Stimulated activated CD4-positive, alpha-beta T cell treated with anti-CD3 and anti-CD28 coated beads, TNF-alpha, amount 100 ng/mL, for 48 hours (primary cell): ENCODE results near the gene PRICKLE2.

Source experiments
- DNase-seq, 3 donors: peaks; one replicate each; pipeline ENCODE4 v3.0.0-alpha.2; 2020; ENCODE audit warnings: low read depth in 3 of 3

The PRICKLE2 gene

DNA sequence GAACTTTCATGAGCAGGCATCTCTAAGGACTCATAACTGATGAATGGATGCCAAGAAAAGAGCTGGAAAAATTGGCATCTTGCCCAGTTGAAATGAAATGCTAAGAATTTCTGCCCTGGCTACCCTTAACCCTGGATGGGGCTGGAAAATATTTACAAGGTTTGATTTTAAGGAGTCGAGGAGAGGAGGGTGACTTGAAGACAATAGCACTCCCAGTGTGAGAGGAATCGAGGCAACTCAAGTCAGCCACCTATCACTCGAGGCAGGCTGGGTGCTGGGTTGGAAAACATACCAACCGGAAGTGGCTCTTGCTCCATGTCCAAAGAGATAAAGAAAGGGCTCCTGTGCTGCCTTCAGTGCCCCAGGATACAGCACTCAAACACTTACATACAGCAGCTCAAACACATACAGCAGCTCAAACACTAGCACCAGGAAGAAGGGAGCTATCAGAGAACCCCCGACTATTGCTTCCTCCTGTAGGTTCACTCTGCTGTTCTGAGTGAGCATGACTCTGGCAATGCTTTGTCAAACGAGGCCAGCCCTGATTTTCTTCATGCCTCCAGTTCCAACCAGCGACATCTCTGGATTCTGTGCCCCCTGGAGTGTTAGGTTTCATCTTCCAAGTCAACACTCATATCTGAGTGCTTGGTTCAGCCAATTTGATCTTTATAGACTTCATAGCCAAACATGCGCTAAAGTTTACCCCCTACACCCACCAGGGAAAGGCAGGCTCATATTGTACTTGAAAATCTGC, 4.9 kb downstream of the PRICKLE2 start:
- DNase-seq: no peak

DNA sequence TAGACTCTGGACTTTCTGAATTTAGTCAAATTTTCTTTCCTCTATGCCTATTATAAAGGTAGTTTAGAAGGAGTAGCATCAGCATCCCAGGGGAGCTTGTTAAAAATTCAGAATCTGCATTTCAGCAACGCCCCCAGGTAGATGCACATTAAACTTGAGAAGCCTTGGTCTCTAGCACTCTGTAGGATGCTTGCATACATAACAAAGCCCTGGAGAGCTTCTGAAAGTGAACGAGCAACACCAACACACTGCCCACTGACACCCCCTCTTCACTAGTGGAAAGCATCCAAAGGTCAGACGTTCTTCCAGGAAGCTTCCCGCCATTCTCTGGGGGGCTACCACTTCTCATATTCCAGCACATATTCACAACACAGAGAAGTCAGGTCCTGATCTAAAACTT, 6.5 kb downstream of the PRICKLE2 start:
- DNase-seq: no peak

DNA sequence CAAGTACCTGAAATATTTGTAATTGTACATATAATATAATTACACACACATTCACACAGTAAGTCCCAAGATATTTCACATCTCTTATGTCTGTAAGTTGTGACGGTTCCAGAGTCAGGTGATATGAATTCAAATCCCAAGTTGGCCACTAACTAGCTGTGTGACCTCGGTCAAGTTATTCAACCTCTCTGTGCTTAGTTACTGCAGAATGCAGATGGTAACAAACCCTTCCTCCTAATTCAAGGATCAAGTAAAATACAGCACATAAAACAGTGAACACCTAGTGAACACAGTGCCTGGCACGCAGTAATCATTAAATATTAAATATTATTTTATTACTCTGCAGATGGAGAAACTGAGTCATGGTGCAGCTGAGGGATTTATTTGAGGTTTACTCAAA, 6.9 kb downstream of the PRICKLE2 start:
- DNase-seq: no peak

DNA sequence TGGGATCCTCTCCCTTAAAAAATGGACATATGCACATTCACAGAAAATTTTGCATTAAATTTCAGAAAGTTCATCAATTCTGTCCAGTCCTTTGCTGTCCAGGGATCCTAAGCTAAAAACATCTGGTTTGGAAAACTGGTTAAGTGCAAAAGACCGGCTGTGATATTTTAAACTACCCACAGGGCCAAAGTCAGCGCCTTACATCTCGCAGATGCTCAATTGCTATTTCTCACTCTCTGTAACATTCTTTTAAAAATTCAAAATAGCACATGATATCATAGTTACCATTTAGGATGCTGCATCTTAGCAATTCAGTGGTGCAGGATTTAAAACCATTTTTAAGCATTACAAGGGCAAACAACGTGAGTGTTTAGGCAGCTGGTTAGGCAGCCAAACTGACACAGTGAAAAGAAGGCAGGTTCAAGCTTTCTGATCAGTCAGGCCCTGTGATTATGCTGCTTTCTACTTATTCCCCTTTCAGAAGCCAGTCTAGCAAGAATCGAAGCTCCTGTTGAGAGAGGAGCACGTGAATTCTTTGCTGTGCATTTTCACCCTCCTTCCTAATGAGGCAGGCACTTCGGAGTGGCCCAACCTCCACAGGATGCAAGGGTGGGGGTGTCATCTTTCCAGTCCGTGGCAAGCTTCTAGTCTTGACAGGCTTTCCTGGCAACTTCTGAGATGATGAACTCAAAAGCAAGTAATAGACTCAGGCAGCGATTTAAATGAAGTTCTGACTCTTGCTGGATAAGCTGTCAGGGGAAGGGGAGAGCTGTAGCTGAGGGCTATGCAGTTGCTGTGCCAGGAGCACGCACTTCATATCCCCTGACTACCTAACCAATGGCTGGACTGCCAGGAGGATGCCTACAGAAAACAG, 8.8 kb downstream of the PRICKLE2 start:
- no peak for DNase-seq

DNA sequence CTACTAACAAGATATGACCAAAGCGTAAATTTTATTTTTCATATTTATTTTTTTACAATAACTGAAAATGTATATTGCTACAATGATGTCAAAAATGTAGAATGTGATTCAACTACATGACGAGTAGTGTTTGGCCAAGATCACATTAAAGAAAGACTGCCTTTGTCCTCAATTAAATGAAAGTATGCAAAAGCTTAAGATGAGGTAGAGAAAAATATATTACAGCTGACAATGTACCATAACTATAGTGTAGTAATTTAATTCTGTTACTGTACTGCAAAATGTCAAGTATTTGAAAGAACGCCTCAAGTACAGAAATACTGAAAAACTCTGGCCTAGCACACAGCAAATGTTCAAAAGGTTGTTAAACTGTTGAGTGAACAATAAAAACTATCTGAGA, 9.7 kb downstream of the PRICKLE2 start:
- DNase-seq: no peak

DNA sequence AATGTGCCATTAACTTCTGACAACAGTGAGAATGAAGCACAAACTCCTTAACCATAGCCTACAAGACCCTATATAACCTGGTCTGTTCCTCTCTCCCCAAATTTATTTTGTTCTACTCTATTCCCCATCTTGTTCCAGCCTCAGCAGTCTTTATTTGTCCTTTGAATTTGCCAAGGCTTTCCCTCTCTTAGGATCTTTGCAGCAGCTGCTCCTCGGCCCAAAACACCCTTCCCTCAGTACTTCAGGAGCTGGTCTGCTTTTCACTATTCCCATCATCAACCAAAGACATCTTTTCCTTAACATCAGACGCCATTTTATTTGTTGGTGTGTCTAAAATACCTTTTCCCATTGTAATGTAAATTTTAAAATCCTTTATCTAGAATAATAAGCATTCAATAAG, 10.2 kb downstream of the PRICKLE2 start:
- DNase-seq: no peak

DNA sequence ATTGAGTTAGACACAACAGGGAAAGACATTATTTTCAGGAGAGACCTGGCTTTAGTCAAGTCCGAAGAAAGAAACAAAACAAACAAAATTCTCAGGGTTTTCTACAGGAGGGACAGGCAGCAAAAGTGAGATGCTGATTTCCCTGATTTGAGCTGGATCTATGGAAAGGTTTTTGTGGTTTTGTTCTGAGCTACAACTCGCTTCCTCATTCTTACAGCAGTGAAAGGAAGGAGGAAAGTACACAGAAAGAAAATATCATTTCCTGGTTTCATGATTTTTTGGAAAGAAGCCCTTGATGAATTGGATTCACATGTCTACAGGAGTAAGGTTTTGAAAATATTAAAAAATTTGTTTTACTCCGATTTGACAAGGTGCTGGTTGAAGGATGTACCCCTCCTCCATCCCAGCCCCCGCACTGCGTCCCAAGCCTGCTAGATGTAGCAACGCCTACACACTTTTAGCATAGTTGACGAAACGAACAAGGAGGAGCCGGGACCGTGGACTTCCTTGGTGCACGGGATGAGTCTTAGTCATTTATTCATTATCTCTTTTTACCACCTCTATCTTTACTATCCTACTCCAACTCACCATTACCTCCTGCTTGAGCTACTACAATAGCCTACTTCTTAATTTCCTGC, 10.8 kb downstream of the PRICKLE2 start:
- DNase-seq: no peak

DNA sequence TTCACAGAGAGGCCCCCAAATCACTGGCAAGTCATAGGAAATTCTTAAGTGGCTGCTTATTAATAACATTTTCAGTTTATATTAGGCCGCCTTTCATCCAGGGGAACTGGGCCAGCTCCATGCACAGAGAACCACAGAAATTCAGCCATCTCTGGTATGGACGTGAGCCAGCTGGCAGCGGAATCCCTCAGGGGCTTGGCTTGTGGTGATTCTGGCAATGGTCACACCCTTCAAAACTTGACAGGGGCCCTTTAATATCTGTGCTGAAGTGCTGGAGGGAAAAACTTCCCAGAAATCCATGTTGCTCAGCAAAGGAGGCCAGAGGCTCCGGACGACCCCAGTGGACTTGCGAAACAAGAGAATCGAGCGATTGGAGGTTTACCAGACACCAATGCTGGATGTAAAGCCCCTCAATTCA, 11.3 kb downstream of the PRICKLE2 start:
- no peak for DNase-seq

DNA sequence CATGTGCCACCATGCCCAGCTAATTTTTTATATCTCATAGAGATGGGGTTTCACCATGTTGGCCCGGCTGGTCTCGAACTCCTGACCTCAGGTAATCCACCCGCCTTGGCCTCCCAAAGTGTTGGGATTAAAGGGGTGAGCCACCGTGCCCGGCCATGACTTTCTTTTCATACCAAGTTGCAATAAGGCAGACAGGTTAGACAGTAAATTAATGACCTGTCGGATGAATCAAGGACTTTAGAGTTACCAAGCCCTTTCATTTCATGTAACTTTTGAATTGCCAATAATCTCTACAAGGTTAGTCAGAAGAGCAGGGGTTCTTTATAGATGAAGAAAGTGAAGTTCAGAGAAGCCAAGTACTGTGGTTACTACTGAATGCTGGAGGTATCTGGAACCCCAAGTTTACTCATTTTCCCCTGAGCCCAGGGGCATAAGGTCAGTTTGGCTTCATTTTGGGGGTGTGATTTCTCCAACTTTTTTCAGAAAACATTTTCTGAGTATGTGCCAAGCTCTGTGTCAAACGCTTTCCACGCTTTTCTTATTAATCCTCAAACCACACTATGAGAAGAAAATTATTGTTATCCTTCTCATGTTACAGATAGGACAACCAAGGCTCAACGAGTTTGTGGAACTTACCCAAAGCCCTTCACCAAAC, 11.9 kb downstream of the PRICKLE2 start:
- DNase-seq: no peak

DNA sequence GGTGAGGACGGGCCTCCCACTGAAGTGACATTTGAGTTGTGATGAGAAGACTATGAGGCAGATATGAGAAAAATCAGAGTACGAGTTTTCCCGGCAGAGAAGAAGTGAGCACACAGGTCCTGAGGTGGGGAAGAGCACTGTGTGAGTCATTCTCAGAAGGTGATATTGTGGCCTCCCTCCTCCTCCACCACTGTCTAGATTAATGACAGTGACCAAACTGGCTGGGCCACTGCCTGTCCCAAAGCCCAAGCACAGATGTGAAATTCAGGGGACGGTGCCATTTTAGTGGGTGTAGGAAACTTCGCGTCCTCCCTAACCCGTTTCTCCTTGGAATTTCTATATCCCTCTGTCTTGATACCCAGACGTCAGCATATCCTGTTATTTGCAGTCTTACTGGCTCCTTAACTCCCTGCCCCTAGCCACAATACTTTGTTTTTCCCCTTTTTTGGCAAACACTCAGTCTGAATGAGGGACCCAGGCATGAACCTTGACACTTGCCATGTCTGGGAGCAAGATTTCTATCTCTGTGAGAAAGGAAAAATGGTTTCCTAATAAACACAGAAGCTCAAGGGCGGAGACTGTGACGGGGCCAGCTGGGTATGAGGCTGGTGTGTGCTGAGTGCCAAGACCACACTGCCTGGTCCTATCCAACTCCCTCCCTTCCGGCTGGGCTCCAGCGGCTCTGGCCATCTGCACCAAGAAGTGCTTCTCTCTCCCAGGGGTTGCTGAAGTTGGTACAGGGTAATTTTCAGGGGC, 15.2 kb downstream of the PRICKLE2 start:
- DNase-seq: no peak

DNA sequence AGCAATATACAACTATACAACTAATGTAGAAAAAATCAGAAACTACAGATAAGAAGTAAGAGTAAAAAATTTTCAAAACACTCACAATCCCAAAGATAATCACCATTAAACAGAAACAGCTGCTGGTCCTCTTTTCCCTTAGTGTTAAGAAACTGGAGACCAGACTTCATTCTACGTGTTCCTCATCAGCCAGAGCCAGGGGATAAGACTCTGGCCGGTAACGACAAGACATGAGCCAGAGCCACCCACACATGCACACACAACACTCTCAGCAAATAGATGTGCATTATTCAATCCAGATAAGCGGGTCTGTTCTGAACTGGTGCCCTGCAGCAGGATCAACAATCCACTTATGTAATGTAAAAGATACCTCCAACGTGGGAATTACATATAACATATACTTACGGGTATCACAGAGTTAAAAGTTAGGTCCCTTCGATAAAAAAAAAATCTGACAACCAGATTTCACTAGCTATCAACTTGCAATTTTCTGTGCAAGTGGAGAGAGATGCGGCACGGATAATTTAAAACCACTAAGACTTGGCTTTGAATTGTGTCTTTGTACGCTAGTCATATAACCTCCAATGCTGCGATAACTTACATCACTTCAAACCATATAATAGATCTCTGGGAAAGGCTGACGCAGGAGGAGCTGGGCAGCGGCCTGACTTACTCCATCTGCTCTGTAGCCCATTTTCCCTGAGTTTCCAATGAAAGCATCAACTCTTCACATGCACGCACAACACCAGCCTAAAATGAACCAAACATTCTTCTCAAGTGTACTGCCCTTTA, 17.8 kb downstream of the PRICKLE2 start:
- DNase-seq: no peak

DNA sequence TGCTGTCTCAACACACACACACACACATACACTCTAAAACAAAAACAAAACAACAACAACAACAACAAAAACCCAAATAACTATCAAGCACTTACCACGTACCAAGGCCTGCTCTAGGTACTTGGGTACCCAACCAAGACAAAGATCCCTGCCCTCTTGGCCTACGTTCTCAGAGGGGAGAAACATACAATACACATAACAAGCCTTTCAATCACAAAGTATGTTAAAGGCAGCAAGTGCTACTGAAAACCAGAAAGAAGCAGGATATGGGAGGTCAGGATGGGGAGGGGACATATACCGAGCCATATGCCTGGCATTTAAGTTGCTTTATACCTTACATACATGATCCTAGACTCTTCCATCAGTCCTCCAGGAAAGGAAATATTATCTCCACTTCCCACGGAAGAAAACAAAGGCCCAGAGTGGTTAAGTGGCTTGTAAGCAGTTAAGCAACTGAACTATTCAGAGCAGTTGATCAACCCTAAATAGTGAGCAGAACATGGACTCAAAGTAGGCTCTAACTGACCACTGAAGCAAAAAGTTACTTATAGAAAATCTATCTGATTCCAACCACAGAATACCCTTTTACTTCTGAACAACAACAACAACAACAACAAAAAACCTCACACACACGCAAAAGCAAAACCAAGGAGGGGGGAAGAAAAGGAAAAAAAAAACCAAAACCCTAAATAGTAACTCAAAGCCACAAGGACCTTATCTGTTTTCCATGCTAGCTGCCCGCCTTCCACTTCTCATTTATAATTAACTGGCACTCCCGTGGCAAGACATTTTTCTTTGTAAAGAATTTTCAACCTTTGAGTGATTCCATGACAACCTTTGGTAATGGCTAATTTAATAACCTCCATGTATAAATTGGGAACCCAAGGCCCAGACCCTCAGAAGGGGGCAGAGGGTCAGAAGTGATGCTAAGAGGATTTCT, 21.0 kb downstream of the PRICKLE2 start:
- DNase-seq: no peak

DNA sequence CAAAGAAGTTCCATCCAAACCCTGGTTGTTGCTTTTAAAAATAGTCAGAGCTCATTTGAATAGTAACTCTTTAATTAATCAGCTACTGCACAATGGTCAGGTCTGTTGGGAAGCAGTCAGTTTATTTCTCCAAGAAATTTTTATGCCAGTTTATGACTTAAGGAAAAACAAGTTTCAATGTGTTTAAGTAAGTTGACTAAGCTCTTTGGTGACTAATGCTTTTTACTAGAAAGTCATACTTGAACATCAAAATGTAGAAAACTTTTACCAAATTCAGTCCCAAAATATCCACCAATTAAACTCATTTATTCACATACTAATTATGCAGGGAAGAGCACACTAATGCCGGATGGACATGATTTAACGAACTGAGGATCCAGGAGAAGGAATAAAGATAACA, 22.1 kb downstream of the PRICKLE2 start:
- no peak for DNase-seq

DNA sequence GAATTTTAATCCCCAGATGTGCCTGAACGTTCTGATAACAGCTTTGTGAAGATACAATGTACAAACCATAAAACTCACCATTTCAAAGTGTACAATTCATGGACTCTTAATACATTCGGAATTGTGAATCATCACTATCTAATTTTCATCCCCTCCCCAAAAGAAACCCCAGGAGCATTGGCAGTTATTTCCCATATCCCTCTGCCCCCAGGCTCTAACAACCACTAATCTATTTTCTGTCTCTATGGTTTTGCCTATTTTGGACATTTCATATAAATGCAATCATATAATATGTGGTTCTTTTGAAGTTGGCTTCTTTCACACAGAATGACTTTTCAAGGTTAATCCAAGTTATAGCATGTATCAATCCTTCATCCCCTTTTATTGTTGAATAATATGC, 25.3 kb downstream of the PRICKLE2 start:
- no peak for DNase-seq

DNA sequence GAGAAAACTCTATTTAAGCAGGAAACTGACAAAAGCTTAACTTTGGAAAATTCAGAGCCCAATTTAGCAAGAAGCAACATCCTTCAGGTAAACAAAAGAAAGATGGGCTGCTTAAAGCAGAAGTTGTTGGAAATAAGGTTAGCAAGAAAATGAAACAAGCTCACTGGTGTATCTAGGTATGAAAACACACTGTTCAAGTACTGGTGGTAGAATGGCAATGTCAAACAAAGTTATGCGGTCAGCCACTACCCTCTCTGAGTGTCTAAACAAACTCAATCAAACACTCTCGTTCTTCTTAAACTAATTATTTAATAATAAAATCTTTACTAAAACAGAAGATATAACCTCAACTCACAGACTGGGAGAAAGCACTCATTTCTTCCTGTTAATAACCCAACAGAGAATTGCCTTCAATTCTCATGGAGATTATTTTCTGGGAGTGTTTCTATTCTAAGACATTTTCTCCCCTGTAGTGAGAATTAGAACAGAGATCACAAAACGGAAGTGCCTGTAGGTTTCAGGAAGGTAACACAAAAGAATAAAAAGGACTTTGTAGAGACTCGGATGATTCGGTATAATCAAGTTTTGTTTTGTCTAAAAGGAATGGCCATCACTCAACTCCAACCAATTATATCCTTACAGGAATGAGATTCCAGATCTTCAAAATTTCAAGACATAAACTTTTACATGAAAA, 28.9 kb downstream of the PRICKLE2 start:
- DNase-seq: no peak

DNA sequence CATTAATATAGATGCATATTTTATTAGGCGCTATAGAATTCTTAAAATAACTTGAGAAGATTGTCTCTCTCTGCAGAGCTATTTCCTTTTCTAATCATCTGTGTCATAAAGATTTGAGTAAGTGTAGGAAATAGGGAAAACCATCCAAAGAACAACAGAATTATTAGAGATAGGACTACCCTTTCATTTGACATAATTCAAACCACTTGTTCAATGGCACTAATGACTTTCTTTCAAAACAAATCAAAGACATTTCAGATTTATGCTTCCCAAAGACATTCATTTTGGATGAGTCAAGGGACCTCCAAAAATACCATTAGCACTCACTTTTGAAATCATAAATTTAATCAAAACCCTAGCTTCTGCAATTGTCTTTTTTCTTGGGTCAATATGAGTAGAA, 29.5 kb downstream of the PRICKLE2 start:
- no peak for DNase-seq

DNA sequence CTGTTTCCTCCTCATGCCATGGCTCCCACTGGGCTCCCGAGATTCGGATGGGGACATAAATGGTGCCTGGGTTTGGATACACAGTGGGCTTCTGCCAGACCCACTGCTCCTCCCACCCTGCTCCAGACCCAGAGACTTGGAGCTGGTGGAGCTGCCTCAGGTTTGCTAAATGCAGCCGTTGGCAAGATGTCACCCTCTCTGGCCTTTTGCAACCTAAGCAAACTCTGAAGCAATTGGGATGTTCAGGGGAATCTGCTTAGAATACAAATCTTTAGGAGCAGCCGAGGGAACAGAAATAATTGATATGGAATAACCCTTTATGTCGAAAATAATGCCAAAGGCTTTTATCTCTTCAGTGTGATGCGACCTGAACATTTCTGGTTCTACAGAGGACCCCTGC, 33.4 kb downstream of the PRICKLE2 start:
- no peak for DNase-seq

DNA sequence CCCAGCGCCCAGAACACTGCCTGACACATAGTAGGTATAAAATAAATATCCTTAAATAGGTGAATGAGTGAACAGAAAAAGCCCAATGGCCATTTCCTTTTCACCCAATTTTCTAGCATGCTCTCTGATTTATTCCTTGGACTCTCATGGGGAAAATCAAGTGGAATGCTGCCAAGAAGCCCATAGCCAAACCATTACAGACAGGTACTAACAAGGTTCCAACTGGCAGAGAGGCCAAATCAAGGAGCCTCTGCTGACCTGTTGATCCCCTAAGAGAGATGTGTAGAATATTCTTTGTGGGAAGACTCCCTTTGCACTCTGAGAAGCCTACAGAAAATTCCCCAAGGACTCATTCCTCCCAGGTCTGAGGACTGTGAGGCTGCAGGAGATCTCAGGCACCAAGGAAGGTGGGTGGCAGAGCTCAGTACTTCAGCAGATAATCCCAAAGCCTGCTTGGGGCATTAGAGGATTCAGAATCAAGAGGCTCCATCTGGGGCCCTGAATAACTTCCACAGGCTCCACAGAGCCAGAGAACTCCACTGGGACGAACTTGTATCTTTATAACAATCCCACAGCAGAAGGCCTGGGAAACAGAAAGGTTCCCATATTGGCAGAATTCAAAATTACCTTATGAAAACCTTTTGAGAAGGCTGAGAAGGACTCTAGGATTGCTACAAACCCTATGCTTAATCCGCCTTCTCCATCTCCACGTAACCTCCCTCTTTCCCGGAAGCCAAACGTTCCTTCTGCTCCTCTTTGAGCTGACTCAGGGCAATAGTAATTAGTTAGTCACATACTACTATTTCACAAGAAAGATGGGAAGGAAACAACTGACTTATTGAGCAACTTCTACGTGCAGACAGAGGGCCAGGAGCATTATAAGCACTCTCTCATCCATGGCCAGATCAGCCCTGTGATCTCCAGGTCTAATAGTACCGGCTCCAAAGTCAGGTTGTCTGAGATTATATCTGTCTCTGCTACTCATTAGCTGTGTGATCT, 34.5 kb downstream of the PRICKLE2 start:
- no peak for DNase-seq
